ENCODE results near the gene KCNMA1. TPM values are rescaled to one million over a fixed set of nuclear protein-coding genes. Genes with fewer than 3 reads are reported as not detected.

KCNMA1 gene
- polyA plus RNA-seq, 1 of the 3 experiments (the other 2 are of a cell fraction) = 107 TPM

DNA sequence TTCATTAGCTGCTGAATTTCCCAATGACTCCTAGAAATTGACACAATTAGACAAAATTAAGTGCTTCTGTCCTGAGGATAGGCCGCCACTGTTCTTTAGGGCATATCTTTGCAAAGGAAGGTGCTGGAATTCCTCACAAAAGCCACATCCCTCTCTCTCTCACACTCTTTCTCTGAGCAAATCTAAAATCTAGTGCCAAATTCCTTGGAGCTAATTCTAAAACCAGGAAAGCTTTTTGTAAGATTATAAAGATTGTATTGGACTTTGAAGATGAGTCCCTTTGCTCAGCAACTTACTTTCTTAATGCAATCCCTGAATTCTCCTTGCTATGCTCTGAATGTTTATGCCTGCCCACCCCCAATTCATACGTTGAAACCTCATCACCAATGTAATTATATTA is 288.9 kb downstream of the KCNMA1 start:
- peaks cover 6% of the 10 kb centered on the region; the same call in 1 of the 2 replicates for H3K79me2 ChIP-seq (ENCODE audit: insufficient read depth)

DNA sequence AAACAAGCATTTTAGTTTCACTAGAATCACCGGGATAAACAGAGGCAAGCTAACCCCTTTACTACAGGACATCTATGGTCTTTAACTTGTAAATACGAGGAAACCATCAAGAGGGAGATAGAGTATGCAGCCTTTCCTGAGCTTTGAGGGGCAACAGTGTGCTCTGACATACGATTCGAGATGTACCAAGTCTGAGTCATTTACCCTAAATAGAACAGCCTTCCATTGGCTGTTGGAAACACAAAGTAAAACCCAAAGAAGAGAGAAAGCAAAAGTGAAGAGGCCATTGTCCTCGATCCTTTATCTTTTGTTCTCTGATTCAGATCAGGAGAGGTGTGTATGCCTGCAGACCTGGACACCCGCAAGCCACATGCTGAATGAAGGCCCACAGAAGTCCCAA is 289.5 kb downstream of the KCNMA1 start:
- CTCF ChIA-PET = no interaction called here
- H3K4me2 ChIP-seq = no peak overlapping the region
- peaks cover 4 to 15% of the 10 kb centered on the region in 2 experiments for H3K4me1 ChIP-seq (ENCODE audit: control insufficient read depth in 1 of 2, insufficient read depth in 2 of 2, low read depth in 1 of 2, low read length in 1 of 2)
- H3K27me3 ChIP-seq (ENCODE audit: insufficient read depth) = no peaks in the 10 kb centered on the region
- H4K20me1 ChIP-seq (ENCODE audit: insufficient read depth) = no peaks in the 10 kb centered on the region
- no peak overlapping the region for H2AFZ ChIP-seq (ENCODE audit: low read depth)
- no peak overlapping the region for H3K4me3 ChIP-seq (ENCODE audit: low read depth in 2 of 2, low read length in 1 of 2)
- no peak for TF ChIP-seq FOSL2 (IDR thresholded peaks at IDR 0.05; ENCODE audit: borderline replicate concordance, low read depth)
- TF ChIP-seq MEF2A (IDR thresholded peaks at IDR 0.05; ENCODE audit: borderline replicate concordance, low read depth) = peak; percentile 68; the same call in 1 of the 2 replicates
- TF ChIP-seq TAF1 (IDR thresholded peaks at IDR 0.05; ENCODE audit: borderline replicate concordance, low read depth, low read length) = no peak
- TF ChIP-seq, protein P1, sequence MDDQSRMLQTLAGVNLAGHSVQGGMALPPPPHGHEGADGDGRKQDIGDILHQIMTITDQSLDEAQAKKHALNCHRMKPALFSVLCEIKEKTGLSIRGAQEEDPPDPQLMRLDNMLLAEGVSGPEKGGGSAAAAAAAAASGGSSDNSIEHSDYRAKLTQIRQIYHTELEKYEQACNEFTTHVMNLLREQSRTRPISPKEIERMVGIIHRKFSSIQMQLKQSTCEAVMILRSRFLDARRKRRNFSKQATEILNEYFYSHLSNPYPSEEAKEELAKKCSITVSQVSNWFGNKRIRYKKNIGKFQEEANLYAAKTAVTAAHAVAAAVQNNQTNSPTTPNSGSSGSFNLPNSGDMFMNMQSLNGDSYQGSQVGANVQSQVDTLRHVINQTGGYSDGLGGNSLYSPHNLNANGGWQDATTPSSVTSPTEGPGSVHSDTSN (IDR thresholded peaks at IDR 0.05) = no peak
- peak overlapping the region in 1 of 2 experiments; percentile 94; a peak in 1 of 4 replicates for H3K27ac ChIP-seq (ENCODE audit: low read depth in 2 of 2, low read length in 1 of 2)
- peaks cover 6% of the 10 kb centered on the region; the same call in 1 of the 2 replicates for H3K79me2 ChIP-seq (ENCODE audit: insufficient read depth)
- H3K9ac ChIP-seq = no peak overlapping the region
- H3K9me2 ChIP-seq = no peaks in the 10 kb centered on the region
- no peak for DNase-seq
- H3K9me3 ChIP-seq = no peaks in the 10 kb centered on the region
- POLR2A ChIA-PET = no interaction called here
- peaks cover 0 to 5% of the 10 kb centered on the region in 2 experiments for H3K36me3 ChIP-seq (replicated peaks in 1 of 2; ENCODE audit: control insufficient read depth in 1 of 2, insufficient read depth in 2 of 2, low read length in 1 of 2)
- WGBS (ENCODE audit: low lambda C conversion rate) = 77% methylated on average over 6 of the region's 6 CpGs
- peaks cover 19% of the 10 kb centered on the region for H3F3A ChIP-seq (replicated peaks; ENCODE audit: insufficient read depth)

More for the DNA sequence above, 288.9 kb downstream of the KCNMA1 start:
- Histone ChIP-seq H3K4me1 (ENCODE audit: control insufficient read depth in 1 of 2, insufficient read depth in 2 of 2, low read depth in 1 of 2, low read length in 1 of 2) (peaks cover 4 to 15% of the 10 kb centered on the region in 2 experiments), H2AFZ (ENCODE audit: low read depth) (no peak overlapping the region), H3K27ac (ENCODE audit: low read depth in 2 of 2, low read length in 1 of 2) (peak overlapping the region in 1 of 2 experiments; percentile 94; a peak in 2 of 4 replicates), H3K9me3 (no peaks in the 10 kb centered on the region), H3K9ac (no peak overlapping the region), H4K20me1 (ENCODE audit: insufficient read depth) (no peaks in the 10 kb centered on the region), H3K27me3 (ENCODE audit: insufficient read depth) (no peaks in the 10 kb centered on the region), H3K4me3 (ENCODE audit: low read depth in 2 of 2, low read length in 1 of 2) (no peak overlapping the region), H3F3A (replicated peaks; ENCODE audit: insufficient read depth) (peaks cover 19% of the 10 kb centered on the region), H3K4me2 (peak overlapping the region; percentile 26; the same call in 1 of the 2 replicates), H3K9me2 (no peaks in the 10 kb centered on the region), H3K36me3 (replicated peaks in 1 of 2; ENCODE audit: control insufficient read depth in 1 of 2, insufficient read depth in 2 of 2, low read length in 1 of 2) (peaks cover 0 to 5% of the 10 kb centered on the region in 2 experiments)
- CTCF ChIA-PET = interaction anchor here (1.4 kb wide), 1 partner anchor 98 kb away, joined by 4 read pairs; no protein-coding TSS in a partner anchor
- 92% methylated on average over 2 of the region's 2 CpGs for WGBS (ENCODE audit: low lambda C conversion rate)
- POLR2A ChIA-PET = no interaction called here
- TF ChIP-seq, protein P2, sequence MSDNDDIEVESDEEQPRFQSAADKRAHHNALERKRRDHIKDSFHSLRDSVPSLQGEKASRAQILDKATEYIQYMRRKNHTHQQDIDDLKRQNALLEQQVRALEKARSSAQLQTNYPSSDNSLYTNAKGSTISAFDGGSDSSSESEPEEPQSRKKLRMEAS (IDR thresholded peaks at IDR 0.05; ENCODE audit: low read depth) = no peak
- TF ChIP-seq MXI1 (IDR thresholded peaks at IDR 0.05; ENCODE audit: low read depth, low read length) (no peak), TCF12 (IDR thresholded peaks at IDR 0.05) (no peak), SMC3 (IDR thresholded peaks at IDR 0.05; ENCODE audit: low read depth, low read length) (no peak), JUND (IDR thresholded peaks at IDR 0.05) (no peak), NRF1 (IDR thresholded peaks at IDR 0.05; ENCODE audit: low read depth, low read length) (no peak), ELF1 (IDR thresholded peaks at IDR 0.05) (no peak), SIN3A (IDR thresholded peaks at IDR 0.05; ENCODE audit: borderline replicate concordance, low read depth, low read length) (no peak), POLR2AphosphoS5 (IDR thresholded peaks at IDR 0.05; ENCODE audit: low read depth, low read length) (no peak), MEF2A (IDR thresholded peaks at IDR 0.05; ENCODE audit: borderline replicate concordance, low read depth) (no peak), FOXM1 (IDR thresholded peaks at IDR 0.05; ENCODE audit: low read depth) (no peak), RFX5 (IDR thresholded peaks at IDR 0.05; ENCODE audit: low read length) (no peak), TAF1 (IDR thresholded peaks at IDR 0.05; ENCODE audit: borderline replicate concordance, low read depth, low read length) (no peak)
- TF ChIP-seq, protein P1 (IDR thresholded peaks at IDR 0.05) = no peak
- DNase-seq = no peak

All from SK-N-SH (cell line).